22Rv1 (cell line): ENCODE results near the gene NDNF.

Source experiments
- ZFX ChIP-seq: fragments of 450-650 bp; IDR thresholded peaks from 2 replicates; pipeline ENCODE4 v1.6.1; 2017; ENCODE audit warnings: antibody characterized with exemption, borderline replicate concordance
- TF ChIP-seq, protein P1 (sequence below): fragments of 450-650 bp; IDR thresholded peaks from 2 replicates; pipeline ENCODE4 v1.5.1; 2017; ENCODE audit warnings: mild to moderate bottlenecking

DNA sequence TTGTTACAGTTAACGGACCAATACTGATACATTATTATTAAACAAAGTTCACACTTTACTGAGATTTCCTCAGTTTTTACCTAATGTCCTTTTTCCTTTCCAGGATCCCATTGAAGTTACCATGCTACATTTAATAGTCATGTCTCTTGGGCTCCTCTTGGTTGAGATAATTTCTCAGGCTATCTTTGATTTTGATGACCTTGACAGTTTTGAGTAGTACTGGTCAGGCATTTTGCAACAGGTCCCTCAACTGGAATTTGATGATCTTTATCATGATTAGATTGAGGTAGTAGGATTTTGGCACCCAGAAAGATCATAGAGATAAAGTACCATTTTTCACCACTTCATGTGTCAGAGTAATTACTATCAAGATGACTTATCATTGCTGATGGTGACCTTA lies 53.8 kb downstream of the NDNF start:
- TF ChIP-seq, protein P1, sequence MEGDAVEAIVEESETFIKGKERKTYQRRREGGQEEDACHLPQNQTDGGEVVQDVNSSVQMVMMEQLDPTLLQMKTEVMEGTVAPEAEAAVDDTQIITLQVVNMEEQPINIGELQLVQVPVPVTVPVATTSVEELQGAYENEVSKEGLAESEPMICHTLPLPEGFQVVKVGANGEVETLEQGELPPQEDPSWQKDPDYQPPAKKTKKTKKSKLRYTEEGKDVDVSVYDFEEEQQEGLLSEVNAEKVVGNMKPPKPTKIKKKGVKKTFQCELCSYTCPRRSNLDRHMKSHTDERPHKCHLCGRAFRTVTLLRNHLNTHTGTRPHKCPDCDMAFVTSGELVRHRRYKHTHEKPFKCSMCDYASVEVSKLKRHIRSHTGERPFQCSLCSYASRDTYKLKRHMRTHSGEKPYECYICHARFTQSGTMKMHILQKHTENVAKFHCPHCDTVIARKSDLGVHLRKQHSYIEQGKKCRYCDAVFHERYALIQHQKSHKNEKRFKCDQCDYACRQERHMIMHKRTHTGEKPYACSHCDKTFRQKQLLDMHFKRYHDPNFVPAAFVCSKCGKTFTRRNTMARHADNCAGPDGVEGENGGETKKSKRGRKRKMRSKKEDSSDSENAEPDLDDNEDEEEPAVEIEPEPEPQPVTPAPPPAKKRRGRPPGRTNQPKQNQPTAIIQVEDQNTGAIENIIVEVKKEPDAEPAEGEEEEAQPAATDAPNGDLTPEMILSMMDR: no peak
- no peak for TF ChIP-seq ZFX
